ENCODE results near the gene TCERG1L.

TCERG1L gene

DNA sequence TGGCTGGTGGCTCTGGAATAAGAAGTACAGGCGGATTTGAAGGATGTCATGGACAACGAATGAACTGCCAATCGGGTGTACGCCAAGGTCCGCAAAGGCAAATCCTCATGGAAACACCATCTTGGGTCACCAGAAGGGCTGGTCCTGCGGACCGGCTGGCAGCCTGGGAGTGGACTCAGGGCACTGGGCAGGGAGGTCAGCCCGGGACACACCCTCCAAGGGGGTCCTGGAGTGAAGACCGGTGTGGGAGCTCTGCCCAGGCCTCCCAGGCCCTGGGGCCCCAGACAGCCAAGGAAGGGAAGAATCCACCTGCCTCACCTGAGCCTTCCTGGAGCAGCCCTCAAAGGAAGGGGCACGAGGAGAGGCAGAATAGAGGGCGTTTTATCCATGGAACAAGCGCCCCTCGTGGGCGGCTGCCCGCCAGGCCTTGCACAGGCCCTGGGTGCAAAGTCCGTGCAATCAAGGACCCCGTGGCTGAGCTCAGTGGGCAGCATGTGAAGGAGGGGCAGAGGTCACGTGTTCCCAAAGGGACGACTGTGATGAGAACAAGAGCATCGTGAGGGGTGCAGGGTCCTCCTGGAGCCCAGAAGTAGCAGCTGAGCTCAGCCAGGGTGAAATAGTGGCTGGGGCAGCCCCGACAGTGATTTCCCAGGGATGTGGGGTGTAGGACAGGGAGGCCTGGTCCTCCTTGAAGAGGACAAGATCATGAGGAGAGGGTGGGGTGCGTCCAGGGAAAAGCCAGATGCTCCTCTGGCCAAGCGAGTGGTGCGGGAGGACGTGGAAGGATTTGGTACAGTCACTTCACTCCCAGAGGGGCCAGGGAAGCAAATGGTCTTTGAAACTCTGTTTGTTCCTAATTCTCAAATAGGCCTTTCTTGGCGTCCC is 105.2 kb downstream of the TCERG1L start:
- no peak for DNase-seq

DNA sequence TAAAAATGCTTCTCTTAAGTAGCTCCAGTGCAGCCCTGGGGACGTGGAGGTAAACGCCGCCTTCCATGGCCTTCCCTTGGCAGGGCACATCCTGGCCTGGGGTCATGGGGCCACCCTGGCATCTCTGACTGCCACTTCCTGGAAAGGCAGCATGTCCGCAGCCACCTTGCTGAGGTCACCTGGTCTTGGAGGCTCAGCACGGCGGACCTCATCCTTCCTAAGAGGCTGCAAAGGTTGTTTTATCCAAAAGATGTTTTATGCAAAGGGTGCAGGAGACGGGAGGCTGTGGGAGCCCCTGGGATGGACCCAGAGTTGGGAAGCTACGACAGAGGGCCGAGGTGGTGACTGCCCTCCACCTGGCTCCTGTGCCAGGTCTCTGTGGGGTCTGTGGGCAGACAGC is 106.0 kb downstream of the TCERG1L start:
- DNase-seq, result no peak

DNA sequence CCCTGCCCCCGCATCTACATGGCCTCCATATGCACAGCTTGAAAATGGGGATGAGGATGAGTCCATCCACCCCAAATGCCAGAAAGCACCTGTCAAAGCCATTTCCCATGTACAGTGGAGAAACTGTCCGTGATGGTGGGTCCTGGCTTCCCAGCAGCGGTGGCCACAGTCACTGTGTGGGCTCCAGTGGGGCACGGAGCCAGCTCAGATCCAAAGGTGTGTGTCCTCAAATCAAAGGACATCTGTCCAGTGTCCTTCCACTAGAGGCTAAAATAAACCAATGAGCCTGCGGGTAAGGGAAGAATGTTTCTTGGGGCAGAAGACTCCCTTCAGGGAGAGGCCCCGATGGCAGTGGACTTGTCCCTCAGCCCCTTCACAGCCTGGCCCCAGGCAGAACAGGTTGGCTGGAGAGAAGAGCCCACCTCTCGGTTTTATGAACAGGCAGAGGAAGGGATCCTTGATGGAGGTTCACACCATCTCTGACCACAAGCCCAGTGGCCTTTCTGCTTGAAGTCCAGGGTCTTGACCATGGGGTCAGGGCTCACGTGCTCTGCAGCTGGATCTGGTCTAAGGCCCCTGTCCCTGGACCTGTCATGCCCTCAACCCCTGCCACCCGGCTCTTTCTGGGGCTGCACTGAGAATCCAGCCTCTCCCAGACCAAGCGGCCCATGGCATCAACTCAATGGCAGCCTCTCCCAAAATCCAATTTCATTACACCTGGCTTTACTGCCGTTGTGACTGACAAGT is 106.9 kb downstream of the TCERG1L start:
- no peak for DNase-seq

DNA sequence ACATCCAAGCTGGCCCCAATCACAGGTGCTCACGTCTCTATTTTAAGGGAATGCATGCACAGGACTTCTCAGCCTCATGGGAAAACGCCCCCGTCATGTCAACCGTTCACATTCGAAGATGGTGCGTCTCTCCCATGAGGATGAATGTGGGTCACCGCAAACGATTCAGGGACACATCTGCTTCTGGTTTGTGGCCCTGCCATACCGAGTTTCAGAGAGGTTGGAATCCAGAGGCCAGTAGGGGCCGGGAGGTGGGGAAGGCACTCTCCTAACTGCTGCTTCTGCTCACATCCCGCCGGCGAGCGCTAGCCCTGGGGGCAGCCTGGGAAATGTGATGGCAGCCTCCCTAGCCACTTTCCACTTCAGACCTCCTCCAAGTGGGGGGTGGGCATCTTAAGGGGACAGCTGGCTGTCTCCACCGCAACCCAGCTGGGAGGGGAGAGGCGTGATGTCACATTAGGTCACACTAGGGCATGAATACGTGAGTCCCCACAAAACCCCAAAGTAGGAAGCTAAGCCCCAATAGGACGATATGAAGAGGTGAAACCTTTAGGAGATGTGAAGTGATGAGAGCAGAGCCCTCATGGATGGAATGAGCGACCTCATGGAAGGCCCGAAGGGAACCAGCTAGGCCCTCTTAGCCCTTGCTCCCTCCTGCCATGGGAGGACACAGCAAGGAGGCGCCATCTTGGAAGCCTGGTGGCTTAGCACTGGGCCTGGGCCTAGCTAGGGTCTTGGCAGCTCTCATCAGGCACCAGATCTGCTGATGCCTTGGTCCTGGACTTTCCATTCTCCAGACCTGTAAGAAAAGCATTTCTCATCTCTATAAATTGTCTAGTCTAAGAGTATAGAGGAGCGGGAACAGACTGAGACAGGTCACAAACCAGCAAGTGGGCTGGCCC is 107.8 kb downstream of the TCERG1L start:
- DNase-seq, result no peak

DNA sequence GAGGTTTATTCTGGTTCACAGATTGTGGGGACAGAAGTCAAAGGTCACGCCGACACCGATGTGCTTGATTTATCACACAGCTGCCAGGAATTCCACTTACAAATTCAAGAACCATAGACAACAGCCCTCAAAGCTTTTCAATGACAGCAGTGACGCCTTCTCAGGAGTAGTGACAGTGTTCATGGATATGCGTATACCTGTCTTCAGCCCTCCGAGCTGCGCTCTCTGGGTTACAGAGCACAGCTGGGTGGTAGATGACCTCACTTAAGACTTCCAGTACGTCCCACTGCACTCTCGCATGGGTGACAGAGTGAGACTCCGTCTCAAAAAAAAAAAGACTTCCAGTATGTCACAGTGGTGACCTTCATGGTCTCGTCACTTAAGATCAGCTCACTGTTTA is 108.5 kb downstream of the TCERG1L start:
- no peak for DNase-seq

DNA sequence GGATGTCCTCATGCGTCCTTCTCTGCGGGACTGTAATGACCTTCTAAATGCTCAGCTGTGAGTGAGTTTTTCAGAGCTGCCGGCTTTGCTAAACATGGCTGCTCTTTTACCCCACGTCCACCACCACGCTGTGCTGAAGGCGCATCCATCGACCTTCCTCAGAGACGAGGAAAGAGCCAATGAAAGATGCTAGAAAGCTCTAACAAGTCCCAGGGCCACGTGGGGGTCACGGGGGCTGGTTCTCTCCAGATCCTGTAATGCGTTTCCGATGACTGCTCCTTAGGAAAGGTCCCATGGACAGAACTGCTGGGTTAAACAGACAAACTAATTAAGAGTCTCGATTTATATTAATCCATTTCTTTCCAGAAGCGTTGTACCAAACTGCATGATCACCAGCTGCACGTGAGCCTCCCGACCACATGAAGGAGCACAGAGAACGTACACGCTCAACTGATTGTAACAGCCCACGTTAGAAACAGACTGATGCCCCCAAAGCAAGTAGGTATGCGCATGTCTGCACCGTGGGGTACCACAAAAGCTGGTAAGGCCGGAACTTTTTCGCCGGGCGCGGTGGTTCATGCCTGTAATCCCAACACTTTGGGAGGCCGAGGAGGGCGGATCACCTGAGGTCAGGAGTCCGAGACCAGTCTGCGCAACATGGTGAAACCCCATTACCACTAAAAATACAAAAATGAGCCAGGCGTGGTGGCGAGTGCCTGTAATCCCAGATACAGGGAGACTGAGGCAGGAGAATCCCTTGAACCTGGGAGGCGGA is 109.6 kb downstream of the TCERG1L start:
- DNase-seq, result no peak

DNA sequence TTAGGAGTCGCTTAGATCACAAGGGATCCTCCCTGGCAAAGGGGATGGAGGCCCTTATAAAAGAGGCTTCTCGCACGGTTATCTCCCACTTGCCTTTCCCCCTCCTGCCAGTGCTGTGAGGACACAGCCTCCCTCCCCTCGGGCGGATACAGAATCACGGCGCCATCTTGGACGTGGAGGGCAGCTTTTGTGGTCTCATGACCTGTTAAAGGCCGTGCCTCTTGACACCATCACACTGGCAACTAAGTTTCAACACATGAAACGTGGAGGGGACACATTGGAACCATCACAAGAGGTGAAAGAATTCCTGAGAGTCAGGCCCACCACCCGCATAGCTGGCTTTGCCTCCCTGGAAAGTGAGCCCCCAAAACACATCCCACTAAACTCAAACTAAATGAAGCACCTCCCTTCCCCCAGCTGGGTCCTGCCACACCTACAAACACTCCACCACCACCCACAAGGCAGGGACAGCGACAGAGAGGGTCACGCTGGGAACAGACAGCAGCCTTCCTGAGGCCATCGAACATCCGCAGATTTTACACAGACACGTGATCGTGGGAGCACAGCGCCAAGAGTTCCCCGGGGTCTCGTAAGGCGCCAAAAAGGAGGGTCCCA is 110.6 kb downstream of the TCERG1L start:
- no peak for DNase-seq

DNA sequence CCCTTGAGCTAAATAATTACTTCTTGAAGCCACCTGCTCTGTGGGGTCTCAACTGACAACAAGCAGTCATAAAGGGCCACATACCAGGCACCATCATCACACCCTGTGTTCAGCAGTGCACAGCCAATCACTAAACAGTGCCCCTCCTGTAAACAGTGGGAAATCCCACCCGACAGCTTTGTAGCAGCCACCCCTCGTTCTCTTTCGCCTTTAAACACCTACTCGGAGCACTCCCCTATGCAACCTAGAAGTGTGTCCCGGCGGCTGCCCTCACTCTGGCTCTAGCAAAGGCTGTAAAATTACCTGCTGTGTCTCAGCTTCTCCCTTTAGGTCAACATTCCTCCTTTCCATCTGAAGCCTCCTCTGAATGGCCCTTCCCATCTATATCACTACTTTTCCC is 111.9 kb downstream of the TCERG1L start:
- no peak for DNase-seq

DNA sequence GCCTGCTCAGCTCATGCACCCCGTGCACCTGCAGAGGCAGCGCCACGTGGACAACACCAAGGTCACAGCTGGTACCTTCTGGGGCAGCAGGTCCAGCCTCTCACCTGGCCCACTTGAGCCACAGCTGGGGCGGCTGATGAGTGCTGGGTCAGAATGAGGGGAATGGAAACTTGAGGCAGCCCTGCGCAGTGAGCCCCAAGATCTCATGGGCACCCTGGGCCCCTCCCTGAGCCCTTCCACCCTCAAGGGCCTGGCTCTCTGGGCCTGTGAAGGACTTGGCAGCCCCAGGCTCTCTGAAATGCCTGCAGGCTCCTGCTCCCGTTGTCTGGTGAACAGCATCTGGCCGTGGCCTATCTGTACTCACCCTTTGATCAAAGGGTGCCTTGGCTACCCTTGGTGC is 112.7 kb downstream of the TCERG1L start:
- DNase-seq, result no peak

DNA sequence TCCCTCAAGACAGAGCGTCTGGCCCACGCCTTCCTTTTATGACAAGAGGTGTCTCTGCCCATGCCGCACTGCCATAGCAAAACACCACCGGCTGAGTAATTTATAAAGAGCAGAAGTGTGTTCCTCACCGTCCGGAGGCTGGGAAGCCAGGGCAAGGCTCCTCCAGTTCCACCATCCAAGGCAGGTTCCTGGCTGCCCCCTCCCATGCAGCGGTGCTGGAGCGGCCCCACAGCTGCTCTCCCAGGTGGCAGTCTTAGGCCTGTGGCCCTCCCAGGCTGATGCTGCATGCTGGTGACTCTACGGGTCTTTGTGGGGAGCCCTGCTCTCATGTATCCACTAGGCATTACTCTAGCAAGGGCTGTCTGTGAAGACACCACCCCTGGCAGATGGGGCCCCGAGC is 113.1 kb downstream of the TCERG1L start:
- DNase-seq, result no peak

DNA sequence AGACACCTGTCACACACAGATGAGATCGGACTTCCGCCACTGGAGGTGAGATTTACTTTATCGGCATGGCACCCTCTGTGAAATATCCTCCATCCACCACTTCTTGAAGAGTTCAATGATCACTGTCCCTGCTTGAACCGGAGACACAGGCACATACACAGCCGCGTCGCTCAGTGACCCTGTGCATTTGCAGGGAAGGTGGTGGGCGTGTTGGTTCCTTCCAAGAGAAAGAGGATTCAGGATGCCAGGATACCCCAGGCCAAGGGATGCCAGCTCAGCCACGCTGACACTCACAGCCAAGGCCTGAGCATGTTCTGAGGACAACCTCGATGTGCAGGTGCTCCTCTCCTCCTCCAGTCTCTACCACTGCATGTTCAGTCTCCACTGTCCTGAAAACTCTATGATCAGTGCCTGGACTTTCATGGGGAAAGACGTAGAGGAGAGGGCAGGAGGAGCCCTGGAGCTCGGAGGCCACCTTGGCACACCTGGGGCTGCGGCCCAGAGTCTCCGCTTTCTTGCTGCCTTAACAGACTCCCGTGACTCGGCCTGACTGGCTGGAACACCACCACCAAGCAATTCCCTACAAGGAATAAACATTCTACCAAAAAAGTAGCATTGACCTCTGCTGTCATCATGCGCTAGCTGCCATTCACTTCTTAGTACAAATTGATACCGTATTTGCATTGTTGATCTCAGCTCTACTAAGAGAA is 115.2 kb downstream of the TCERG1L start:
- DNase-seq, result no peak

DNA sequence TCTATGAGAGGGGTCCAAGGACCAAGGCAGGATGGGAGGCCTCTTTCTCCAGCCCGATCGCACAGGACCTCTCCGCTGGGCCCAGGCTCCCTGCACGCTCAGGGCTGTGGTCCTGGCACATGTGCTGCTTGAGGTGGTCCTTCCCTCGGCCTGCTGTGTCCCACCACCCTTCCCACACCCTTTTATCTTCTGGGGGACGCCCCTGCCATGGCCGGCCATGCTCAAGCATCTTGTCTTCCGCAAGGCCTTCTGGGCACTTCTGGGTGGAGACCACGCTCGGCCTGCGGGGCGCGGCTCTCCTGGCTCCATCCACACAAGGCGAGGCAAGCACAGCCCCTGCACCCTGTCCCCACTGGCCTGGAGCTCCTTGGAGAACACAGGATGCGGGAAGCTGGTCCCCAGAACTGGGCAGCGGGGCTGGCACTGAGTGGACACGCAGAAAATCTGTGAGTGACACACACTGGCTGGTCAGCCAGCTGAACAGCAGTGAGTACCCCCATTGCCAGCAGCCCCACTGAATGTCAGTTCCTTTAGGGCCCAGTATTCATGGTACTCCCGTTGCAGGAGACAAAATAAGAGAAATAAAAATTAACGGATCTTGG is 115.9 kb downstream of the TCERG1L start:
- no peak for DNase-seq

DNA sequence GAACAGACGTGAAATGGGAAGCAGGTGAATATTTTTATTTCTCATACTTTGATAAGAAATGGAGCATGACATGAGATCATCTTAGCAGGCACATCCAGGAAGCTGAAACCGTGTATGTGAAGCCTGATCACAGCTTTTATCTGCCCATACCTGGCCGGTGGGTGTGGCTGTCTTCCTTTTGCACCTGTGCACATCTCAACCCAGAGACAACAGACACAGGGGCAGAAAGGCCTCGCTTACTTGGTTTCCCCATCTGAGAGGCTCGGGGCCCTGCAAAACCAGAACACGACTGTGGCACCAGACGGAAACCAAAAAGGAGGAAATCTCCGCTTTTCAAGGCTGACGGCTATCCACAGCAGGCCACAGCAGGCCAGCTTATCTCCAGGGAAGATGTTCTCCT is 116.4 kb downstream of the TCERG1L start:
- no peak for DNase-seq

DNA sequence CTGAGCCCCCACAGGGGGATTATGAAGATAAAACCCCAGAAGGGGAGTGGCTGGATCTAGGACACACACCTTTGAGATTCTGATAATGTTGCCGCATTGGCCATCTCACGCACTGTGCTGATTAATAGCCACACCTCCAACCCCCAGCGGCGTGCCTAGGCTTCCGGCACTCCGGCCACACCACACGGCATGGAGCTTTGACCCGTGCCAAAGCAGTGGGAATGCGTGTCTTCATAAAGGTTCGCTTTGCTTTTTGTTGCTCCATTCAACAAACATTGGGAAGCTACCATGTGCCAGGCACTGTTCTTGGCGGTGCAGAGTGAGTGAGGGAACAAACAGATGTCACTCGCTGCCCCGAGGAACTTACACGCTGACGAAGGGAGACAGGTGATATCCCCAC is 117.6 kb downstream of the TCERG1L start:
- no peak for DNase-seq

DNA sequence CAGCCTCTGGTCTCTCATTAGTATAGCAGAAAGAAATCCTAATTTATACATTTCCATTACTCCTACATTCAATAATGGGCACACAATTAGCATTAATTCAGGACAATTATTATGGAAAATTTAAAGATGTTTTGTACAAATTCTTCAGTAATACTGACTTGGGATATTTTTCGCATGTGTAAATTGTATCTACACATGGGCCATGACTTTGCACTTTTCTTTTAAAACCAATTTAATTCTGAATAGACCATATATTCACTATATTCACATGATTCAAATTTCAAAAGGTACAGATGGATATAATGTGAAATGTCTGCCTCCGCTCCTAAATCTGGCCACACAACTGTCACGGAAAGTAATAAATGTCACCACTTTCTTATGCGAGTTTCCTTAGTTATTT is 123.0 kb downstream of the TCERG1L start:
- no peak for DNase-seq

DNA sequence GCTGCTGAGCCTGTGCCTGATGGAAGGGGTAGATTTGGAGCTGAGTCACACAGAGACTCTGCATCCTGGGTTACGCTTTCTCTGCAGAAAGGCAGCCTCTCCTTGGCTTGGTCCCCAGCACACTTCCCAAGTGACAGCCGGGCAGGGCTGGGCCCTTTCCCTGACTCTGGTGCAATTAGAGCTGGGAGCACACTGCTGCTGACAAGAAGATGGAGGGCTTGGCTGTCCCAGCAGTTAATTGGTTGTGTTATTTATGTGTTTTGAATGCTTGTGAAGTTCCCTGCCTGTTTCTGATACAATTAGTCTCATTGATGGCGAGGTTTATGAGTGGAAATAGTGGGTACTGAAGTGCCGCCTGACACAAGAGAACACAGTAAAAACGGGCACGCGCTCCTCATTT is 123.6 kb downstream of the TCERG1L start:
- no peak for DNase-seq

DNA sequence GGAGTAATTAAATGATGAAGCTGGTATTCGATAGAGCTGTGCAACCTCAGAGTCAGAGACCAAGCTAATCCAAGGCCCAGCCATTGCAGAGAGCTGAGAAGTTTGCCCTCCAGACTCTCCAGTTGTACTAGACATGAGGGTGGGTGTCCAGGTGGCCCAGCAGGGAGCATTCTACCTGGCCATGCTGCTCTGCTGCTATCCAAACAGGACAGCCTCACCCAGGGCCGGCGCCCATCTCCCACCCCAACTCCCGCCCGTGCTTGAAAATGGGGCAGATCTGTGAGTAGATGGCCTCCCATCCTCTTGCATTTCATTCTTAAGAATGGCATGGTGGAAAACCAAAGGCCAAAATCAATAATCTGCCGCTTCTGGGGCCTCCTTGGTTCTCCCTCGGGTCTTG is 124.2 kb downstream of the TCERG1L start:
- no peak for DNase-seq

DNA sequence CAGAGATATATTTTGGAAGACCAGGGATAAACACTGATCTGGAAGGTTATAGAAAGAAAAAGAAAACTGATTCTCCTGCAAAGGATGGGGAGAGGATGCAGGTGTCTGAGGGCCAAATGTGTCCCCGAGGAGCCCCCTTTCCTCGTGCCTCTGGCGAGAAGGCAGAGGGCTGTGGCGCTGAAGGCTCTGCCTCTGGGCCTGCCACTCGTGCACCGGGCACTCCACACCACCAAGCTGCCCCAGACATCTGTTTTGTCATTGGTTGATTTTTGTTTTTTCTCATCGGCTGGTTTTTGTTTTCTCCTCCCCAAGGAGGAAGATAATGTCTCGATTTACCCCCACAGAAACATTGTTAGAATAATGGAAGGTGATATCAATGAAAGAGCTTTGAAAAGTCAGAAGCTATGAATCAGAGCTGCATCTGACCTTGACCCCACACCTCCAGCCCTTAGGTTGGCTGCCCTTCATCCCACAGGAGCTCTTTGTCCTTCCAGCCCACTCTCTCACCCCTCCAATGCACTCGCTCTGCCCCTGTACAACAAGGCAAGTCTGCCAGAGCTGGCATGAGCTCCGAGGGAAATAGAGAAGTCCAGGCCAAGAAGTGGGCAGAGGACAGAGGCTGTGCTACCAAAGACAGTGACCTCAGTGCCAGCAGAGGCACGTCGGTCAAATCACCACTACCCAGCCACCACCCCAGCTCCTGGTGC is 124.8 kb downstream of the TCERG1L start:
- DNase-seq, result no peak

DNA sequence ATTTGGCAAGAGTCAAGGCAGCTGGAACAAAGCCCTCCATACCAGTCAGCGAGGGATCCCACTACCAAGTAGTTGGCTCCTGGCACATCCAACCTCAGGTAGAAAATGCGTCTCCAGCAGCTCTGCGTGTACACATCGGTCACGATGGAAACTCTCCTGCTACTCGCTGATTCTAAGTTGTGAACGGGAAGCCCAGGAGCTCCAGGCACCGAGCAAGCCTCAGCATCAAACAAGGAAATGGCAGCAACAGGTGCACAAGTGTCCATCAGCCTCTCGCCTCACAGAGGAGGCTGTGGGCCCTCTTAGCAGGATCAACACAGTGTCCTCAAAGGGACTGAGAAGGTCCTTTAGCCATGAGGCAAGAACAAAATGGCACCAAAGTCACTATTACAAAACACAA is 127.0 kb downstream of the TCERG1L start:
- DNase-seq, result no peak

DNA sequence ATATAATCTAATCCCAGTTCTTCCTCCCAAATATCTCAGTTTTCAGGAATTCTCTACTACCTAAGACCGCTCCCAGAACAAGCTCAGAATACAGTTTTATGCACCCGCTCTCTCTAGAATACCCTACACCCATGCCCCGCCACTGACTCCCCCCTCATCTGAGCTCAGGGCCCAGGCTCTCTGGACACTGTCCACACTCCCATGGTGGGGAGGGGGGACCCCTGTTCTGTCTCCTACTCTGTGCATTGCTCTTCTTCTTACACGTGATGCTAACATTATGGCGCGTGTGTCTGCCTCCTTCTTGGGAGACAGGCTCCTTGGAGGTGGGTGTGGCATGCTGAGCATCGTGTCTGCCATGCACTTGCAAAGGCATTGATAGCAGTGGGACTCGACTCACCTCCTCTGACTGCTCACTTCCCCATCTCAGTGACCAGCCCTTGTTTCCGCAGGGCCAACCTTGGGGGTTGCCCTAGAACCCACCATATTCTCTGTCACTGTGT is 127.9 kb downstream of the TCERG1L start:
- no peak for DNase-seq
